HepG2 (cell line): ENCODE results near the gene CAMSAP1. TPM values are rescaled to one million over a fixed set of nuclear protein-coding genes. Genes with fewer than 3 reads are reported as not detected.

Experiments used
- ATAC-seq: fragments of 200-7000 bp; cut with Tn5 transposase; 3 replicates; pipeline ENCODE4 v1.9.1; 2020; ENCODE audit warnings: mild to moderate bottlenecking, moderate library complexity
- BruUV-seq: library from RNA; stranded (reverse); fragments of 400-500 nt; replicated peaks from 2 replicates; lab custom pipeline; 2021; lab: Mats Ljungman, UMichigan
- CTCF ChIA-PET: fragments of 300-600 bp; formaldehyde crosslinking; extraction: SDS; loops from one replicate; lab custom pipeline; 2021; ENCODE audit warnings: low total read pairs, inconsistent platforms, low intra/inter-chr PET ratio; lab: Yijun Ruan, JAX
- POLR2A ChIA-PET: fragments of 350-600 bp; sonication (Branson Sonifier 250); formaldehyde crosslinking; loops from one replicate; lab custom pipeline; 2020; ENCODE audit warnings: antibody characterized with exemption, inconsistent platforms; lab: Yijun Ruan, JAX
- DNase-seq: peaks from one replicate; pipeline ENCODE4 v3.0.0-alpha.2; 2015; ENCODE audit warnings: low spot score
- FAIRE-seq: peaks from 3 replicates; lab custom pipeline; 2011; peaks lifted over from hg19 to GRCh38; lab: Jason Lieb, UNC
- H2AFZ ChIP-seq: one replicate; pipeline ENCODE4 v1.6.1; 2011; ENCODE audit warnings: low read length, inconsistent platforms
- H3K27ac ChIP-seq: fragments of 300-600 bp; 3 replicates; pipeline ENCODE4 v1.8.0; 2011; ENCODE audit warnings: mixed run types, mild to moderate bottlenecking, mixed read lengths, low read length, inconsistent platforms; ENCODE audit not compliant: insufficient read depth; ENCODE audit errors: extremely low read length
- H3K27me3 ChIP-seq, 2 experiments: fragments of 200-600 bp in 1 of 2; 2 replicates in 1 of 2; 3 replicates in 1 of 2; pipeline versions ENCODE4 v1.6.0 to v1.8.0; 2011; ENCODE audit warnings: low read length in 2 of 2, mild to moderate bottlenecking in 2 of 2, moderate library complexity in 2 of 2, inconsistent platforms in 1 of 2; ENCODE audit not compliant: insufficient read depth in 2 of 2, control insufficient read depth in 1 of 2
- H3K36me3 ChIP-seq, 2 experiments: fragments of 200-600 bp in 1 of 2; replicated peaks in 1 of 2; 2 replicates in 1 of 2; 3 replicates in 1 of 2; pipeline versions ENCODE4 v1.5.1 to v1.8.0; 2011; ENCODE audit warnings: low read length in 2 of 2, inconsistent platforms in 1 of 2; ENCODE audit not compliant: insufficient read depth in 2 of 2, control insufficient read depth in 1 of 2
- H3K4me1 ChIP-seq: 2 replicates; pipeline ENCODE4 v1.5.1; 2012; ENCODE audit warnings: low read length, inconsistent platforms; ENCODE audit not compliant: insufficient read depth
- H3K4me2 ChIP-seq: 2 replicates; pipeline ENCODE4 v1.6.0; 2011; ENCODE audit warnings: low read depth, low read length, inconsistent platforms
- H3K4me3 ChIP-seq, 3 experiments: fragments of 200-600 bp in 1 of 3; sonication (generic), shearing (Covaris generic) in 1 of 3; replicated peaks in 1 of 3; 2 replicates each; pipeline ENCODE4 v1.5.1; 2011 to 2016; ENCODE audit warnings: low read length in 3 of 3, inconsistent platforms in 2 of 3, low read depth in 2 of 3, mild to moderate bottlenecking in 2 of 3, control low read depth in 1 of 3, mixed read lengths in 1 of 3; ENCODE audit not compliant: insufficient read depth in 1 of 3
- H3K79me2 ChIP-seq: one replicate; pipeline ENCODE4 v1.6.1; 2011; ENCODE audit warnings: low read length, inconsistent platforms; ENCODE audit not compliant: insufficient read depth
- H3K9ac ChIP-seq: 2 replicates; pipeline ENCODE4 v1.6.0; 2011; ENCODE audit warnings: mild to moderate bottlenecking, low read depth, low read length, inconsistent platforms; ENCODE audit not compliant: insufficient read depth
- H3K9me3 ChIP-seq: 2 replicates; pipeline ENCODE4 v1.5.1; 2012; ENCODE audit warnings: mild to moderate bottlenecking, low read length
- H4K20me1 ChIP-seq: 2 replicates; pipeline ENCODE4 v1.6.0; 2011; ENCODE audit warnings: inconsistent platforms, mild to moderate bottlenecking, low read length, moderate library complexity; ENCODE audit not compliant: insufficient read depth
- CBFB ChIP-seq: sonication (generic); formaldehyde crosslinking; IDR thresholded peaks from 2 replicates; pipeline ENCODE4 v1.4.0; 2020; ENCODE audit warnings: missing genetic modification reagents
- CHD4 ChIP-seq: fragments of 200-600 bp; sonication (generic); IDR thresholded peaks from 2 replicates; pipeline ENCODE4 v1.7.0; 2017; ENCODE audit warnings: mild to moderate bottlenecking, low read length, borderline replicate concordance
- CTCF ChIP-seq: sonication (generic); formaldehyde crosslinking; IDR thresholded peaks from 2 replicates; pipeline ENCODE4 v1.5.0; 2020; ENCODE audit warnings: mild to moderate bottlenecking, missing genetic modification reagents, moderate library complexity
- HMG20A ChIP-seq: IDR thresholded peaks from 2 replicates; pipeline ENCODE4 v1.6.1; 2016; ENCODE audit warnings: borderline replicate concordance
- NCOA1 ChIP-seq: sonication (generic); formaldehyde crosslinking; IDR thresholded peaks from 2 replicates; pipeline ENCODE4 v1.9.0; 2021; ENCODE audit warnings: missing genetic modification reagents
- NR1H2 ChIP-seq: sonication (generic); formaldehyde crosslinking; IDR thresholded peaks from 2 replicates; pipeline ENCODE4 v1.8.1; 2022; ENCODE audit warnings: low read depth, missing genetic modification reagents, borderline replicate concordance
- SOX5 ChIP-seq: IDR thresholded peaks from 2 replicates; pipeline ENCODE4 v1.6.1; 2016; ENCODE audit warnings: borderline replicate concordance
- ZBTB3 ChIP-seq: sonication (generic); formaldehyde crosslinking; IDR thresholded peaks from 2 replicates; pipeline ENCODE4 v1.4.0; 2020; ENCODE audit warnings: low read depth, mild to moderate bottlenecking, moderate library complexity, missing genetic modification reagents, borderline replicate concordance
- ZBTB42 ChIP-seq: sonication (generic); formaldehyde crosslinking; IDR thresholded peaks from 2 replicates; pipeline ENCODE4 v1.5.0; 2020; ENCODE audit warnings: mild to moderate bottlenecking, missing genetic modification reagents
- ZFP36 ChIP-seq: fragments of 150-350 bp; IDR thresholded peaks from 2 replicates; pipeline ENCODE4 v1.6.1; 2018; ENCODE audit warnings: borderline replicate concordance, low read length, low read depth; ENCODE audit not compliant: partially characterized antibody
- ZNF354B ChIP-seq: sonication (generic); formaldehyde crosslinking; IDR thresholded peaks from 2 replicates; pipeline ENCODE4 v1.8.0; 2022; ENCODE audit warnings: mild to moderate bottlenecking, missing genetic modification reagents
- ZNF431 ChIP-seq: sonication (generic); formaldehyde crosslinking; IDR thresholded peaks from 2 replicates; pipeline ENCODE4 v1.9.0; 2022; ENCODE audit warnings: missing genetic modification reagents, low read depth, mild to moderate bottlenecking, borderline replicate concordance
- ZNF598 ChIP-seq: sonication (generic); formaldehyde crosslinking; IDR thresholded peaks from 2 replicates; pipeline ENCODE4 v1.5.1; 2020; ENCODE audit warnings: mild to moderate bottlenecking, missing genetic modification reagents, borderline replicate concordance
- ZNF747 ChIP-seq: sonication (generic); formaldehyde crosslinking; IDR thresholded peaks from 2 replicates; pipeline ENCODE4 v1.8.1; 2023; ENCODE audit warnings: missing genetic modification reagents, mild to moderate bottlenecking, borderline replicate concordance
- ZSCAN22 ChIP-seq: sonication (generic); formaldehyde crosslinking; IDR thresholded peaks from 2 replicates; pipeline ENCODE4 v1.4.0; 2020; ENCODE audit warnings: mild to moderate bottlenecking, missing genetic modification reagents
- WGBS: methylation state at CpG from one replicate; pipeline ENCODE4 v1.1.6; 2017; ENCODE audit warnings: low lambda C conversion rate; 5-methylcytosine and 5-hydroxymethylcytosine counted together
- in situ Hi-C: cut with HindIII; loops from 2 replicates; pipeline ENCODE4 v1.10.0; 2017; ENCODE audit warnings: low pct_unique_long_range_greater_than_20kb; ENCODE audit not compliant: extremely low pct_ligation_motif_present
- intact Hi-C: fragments of 100-400 bp; cut with micrococcal nuclease; formaldehyde crosslinking; loops from one replicate; pipeline ENCODE4 v1.10.0; 2022; ENCODE audit not compliant: unreplicated experiment
- polyA plus RNA-seq, 8 experiments: library from polyadenylated mRNA; depleted of rRNA in 3 of 8; stranded (reverse) in 7 of 8; unstranded in 1 of 8; fragments of >200 nt; fragmentation: Illumina TruSeq in 4 of 8; extraction: Trizol in 4 of 8; gene quantifications; 2 replicates each; pipeline versions ENCODE4 v1.2.1 to v1.2.3, GENCODE V29; 2011 to 2016; ENCODE audit warnings: low read depth in 4 of 8, missing spikeins in 1 of 8, mixed read lengths in 1 of 8; ENCODE audit not compliant: insufficient read depth in 1 of 8
- total RNA-seq, 5 experiments: library from RNA; depleted of rRNA; stranded (reverse); fragments of >200 nt; fragmentation: Illumina TruSeq; extraction: Trizol; gene quantifications; 2 replicates each; pipeline ENCODE4 v1.2.3, GENCODE V29; 2016; ENCODE audit warnings: low read depth in 1 of 5

Gene CAMSAP1
- total and polyA plus RNA-seq, 2 of the 13 experiments (the other 11 are each of a cell fraction or from before 2014, with no cell fraction given): 3.8 to 12.4 TPM

GRCh38 chr9:135910216-135910615 lies 2.9 kb upstream of the CAMSAP1 start:
- ATAC-seq (no peak), FAIRE-seq (no peak), DNase-seq (no peak)
- POLR2A ChIA-PET: no interaction called here
- no peaks in the 10 kb centered on the region for H3K27me3 ChIP-seq
- H3K4me3 ChIP-seq: no peak overlapping the region
- peaks cover 33% of the 10 kb centered on the region for H3K4me1 ChIP-seq
- in situ Hi-C loops (no loop called here), intact Hi-C loops (no loop called here)
- CTCF ChIA-PET: no interaction called here
- no peak overlapping the region for H2AFZ ChIP-seq
- no peak overlapping the region for H3K9ac ChIP-seq
- BruUV-seq: no TSS peak
- H4K20me1 ChIP-seq: peaks cover 11% of the 10 kb centered on the region
- no peak overlapping the region for H3K4me2 ChIP-seq
- H3K9me3 ChIP-seq: 0 out of 2 replicates have a peak, but pooled peaks cover 10% of the 10 kb centered on the region
- no peak overlapping the region for H3K27ac ChIP-seq
- H3K36me3 ChIP-seq: peaks cover 5 to 31% of the 10 kb centered on the region in 2 experiments
- no peak for TF ChIP-seq HMG20A (CRISPR knock-in tag)
- WGBS: 95% methylated on average over 2 of the region's 2 CpGs
- peaks cover 30% of the 10 kb centered on the region for H3K79me2 ChIP-seq

GRCh38 chr9:135909371-135909770 lies 2.0 kb upstream of the CAMSAP1 start:
- ChIA-PET CTCF (no interaction called here), POLR2A (no interaction called here)
- no peak for DNase-seq
- TF ChIP-seq ZBTB42 (CRISPR knock-in tag) (no peak), ZNF598 (CRISPR knock-in tag) (no peak), ZFP36 (no peak), SOX5 (CRISPR knock-in tag) (no peak), NR1H2 (no peak), ZNF431 (no peak), ZBTB3 (no peak), ZSCAN22 (no peak), CTCF (CRISPR knock-in tag) (no peak), CHD4 (no peak), NCOA1 (no peak), ZNF747 (CRISPR knock-in tag) (no peak), ZNF354B (CRISPR knock-in tag) (no peak), CBFB (CRISPR knock-in tag) (no peak)

More at GRCh38 chr9:135909371-135909770, 2.0 kb upstream of the CAMSAP1 start:
- no peak for FAIRE-seq
- BruUV-seq: no TSS peak
- H3K36me3 ChIP-seq: peaks cover 3 to 23% of the 10 kb centered on the region in 2 experiments
- 0 out of 2 replicates have a peak, but pooled peaks cover 7% of the 10 kb centered on the region for H3K9me3 ChIP-seq
- WGBS: 92% methylated on average over 6 of the region's 6 CpGs
- in situ Hi-C loops (no loop called here), intact Hi-C loops (no loop called here)
- peaks cover 11% of the 10 kb centered on the region for H4K20me1 ChIP-seq
- H3K27me3 ChIP-seq: no peaks in the 10 kb centered on the region
- no peak overlapping the region for H3K27ac ChIP-seq
- ATAC-seq: no peak
- H3K9ac ChIP-seq: no peak overlapping the region
- no peak overlapping the region; a peak in 1 of 6 replicates for H3K4me3 ChIP-seq
- H2AFZ ChIP-seq: no peak overlapping the region
- peaks cover 40% of the 10 kb centered on the region for H3K4me1 ChIP-seq
- peak overlapping the region; percentile 88 for H3K4me2 ChIP-seq
- H3K79me2 ChIP-seq: peaks cover 39% of the 10 kb centered on the region
